GM12875 (cell line): Measurements from ENCODE around the gene OR6C74.

Source experiments
- H3K4me3 ChIP-seq: one replicate; pipeline ENCODE4 v1.5.1; 2011; ENCODE audit warnings: low read depth, low read length, control low read depth
- CTCF ChIP-seq: IDR thresholded peaks from 2 replicates; pipeline ENCODE4 v1.5.1; 2011; ENCODE audit warnings: low read depth, mild to moderate bottlenecking, control low read depth, inconsistent platforms, low read length, moderate library complexity, borderline replicate concordance; ENCODE audit not compliant: insufficient read depth

OR6C74 gene

GRCh38 chr12:55256831-55257230 lies 12.4 kb downstream of the OR6C74 start:
- H3K4me3 ChIP-seq = no peak overlapping the region
- no peak for TF ChIP-seq CTCF

- TF ChIP-seq CTCF = no peak
- H3K4me3 ChIP-seq = no peak overlapping the region
These were observed 13.9 kb downstream of the OR6C74 start for GRCh38 chr12:55258303-55258702.

GRCh38 chr12:55280991-55281390 lies 36.6 kb downstream of the OR6C74 start:
- no peak for TF ChIP-seq CTCF
- no peak overlapping the region for H3K4me3 ChIP-seq

GRCh38 chr12:55289999-55290398 lies 45.6 kb downstream of the OR6C74 start:
- no peak for TF ChIP-seq CTCF
- H3K4me3 ChIP-seq = no peak overlapping the region
